PC-3 (cell line): ENCODE results near the gene TAS2R13.

ENCODE experiments used
- CTCF ChIP-seq: fragments of 300-600 bp; sonication (generic); conservative IDR thresholded peaks from 2 replicates; pipeline ENCODE4 v1.5.1; 2017; ENCODE audit warnings: antibody characterized with exemption, low read depth, mild to moderate bottlenecking, low read length
- EZH2 ChIP-seq: fragments of 300-600 bp; sonication (generic); IDR thresholded peaks from one replicate; pipeline ENCODE4 v1.6.1; 2017; ENCODE audit warnings: antibody characterized with exemption, mild to moderate bottlenecking, low read length; ENCODE audit not compliant: unreplicated experiment

GRCh38 chr12:10901427-10901826 is 7.9 kb downstream of the TAS2R13 start:
- TF ChIP-seq CTCF (peak; percentile 57), EZH2 (no peak)
